ENCODE results near the gene ATP6V0D1.

DNA sequence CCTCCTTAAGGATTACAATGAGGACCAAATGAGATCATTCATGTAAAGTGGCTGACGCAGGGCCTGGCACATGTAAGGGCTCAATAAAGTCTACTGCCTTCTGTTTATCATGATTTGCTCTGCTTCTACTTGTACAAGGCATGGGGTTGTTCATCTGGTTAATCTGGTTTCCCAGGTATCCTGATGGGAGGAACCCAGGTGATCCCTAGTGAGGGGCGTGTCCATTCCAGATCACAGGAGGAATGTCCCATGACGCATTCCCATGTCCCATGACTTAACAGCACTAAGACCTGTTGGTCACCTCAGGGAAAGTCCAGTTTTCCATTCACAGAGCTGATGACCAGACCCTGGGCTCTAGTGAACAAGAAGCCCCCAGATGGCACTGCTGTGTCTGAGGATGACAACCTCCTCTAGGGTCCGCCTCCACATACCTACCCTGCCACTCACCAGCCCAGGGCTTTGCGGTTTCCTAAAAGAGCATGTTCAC, 76.2 kb downstream of the ATP6V0D1 start:
- TF ChIP-seq SMC3 (IDR thresholded peaks at IDR 0.05; ENCODE audit: low read depth, low read length) (no peak), MXI1 (IDR thresholded peaks at IDR 0.05; ENCODE audit: borderline replicate concordance, low read depth, low read length) (no peak)
